HG02623 (cell line): ENCODE results near the gene PLD1.
"Not testable (repeated sequence)": the region's sequence is repeated elsewhere in the genome, so short reads cannot be mapped to it uniquely, and the experiment has no call there.

ENCODE experiments used
- ATAC-seq: cut with Tn5 transposase; IDR thresholded peaks from one replicate; pipeline ENCODE4 v1.9.1; 2021; ENCODE audit warnings: moderate library complexity; ENCODE audit not compliant: unreplicated experiment

Gene PLD1

GRCh38 chr3:171574556-171575240 lies 235.6 kb downstream of the PLD1 start:
- no peak for ATAC-seq

DNA sequence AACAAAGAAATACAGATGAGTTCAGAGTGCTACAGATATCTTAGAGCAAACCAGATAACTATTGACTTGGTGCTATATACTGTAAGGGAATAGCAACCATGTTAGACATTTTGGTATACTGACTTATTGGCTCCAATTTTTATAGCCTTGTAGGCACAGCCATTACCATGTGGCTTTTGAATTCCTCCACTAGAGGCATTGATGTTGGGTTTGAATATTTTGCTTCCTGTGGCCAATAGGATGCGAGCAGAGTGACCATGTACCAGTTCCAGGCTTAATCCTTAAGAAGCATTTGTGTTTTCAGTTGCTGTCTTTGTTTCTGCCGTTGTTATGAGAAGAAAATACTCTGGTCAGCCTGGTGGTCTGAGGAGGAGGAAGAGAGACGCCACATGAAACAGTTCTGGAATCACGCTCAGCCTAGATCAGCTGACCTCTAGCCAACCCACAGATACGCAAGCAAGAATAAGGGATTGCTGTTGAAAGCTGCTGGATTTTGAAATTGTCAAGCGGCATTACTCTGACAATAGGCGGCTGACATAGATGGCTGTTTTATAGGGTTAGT lies 240.6 kb downstream of the PLD1 start:
- no peak for ATAC-seq

DNA sequence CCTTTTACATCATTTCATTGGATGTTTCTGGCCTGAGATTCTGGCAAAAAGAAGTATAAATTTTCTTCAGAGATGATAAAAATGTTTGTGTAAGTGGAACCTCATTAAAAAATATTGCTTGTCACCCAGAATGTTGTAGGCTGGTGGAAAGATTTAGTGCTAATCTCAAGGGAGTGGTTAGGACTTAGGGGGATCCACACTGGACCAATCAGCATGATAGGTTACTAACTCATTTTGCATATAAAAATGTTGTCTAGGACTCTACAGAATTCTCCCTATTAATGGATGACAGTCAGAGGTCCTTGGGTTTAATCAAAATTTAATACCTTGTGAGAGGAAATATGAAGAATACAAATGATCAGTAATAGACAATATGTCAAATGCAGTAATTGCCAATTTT lies 241.5 kb downstream of the PLD1 start:
- no peak for ATAC-seq

GRCh38 chr3:171566803-171567422 lies 243.4 kb downstream of the PLD1 start:
- ATAC-seq, result no peak

DNA sequence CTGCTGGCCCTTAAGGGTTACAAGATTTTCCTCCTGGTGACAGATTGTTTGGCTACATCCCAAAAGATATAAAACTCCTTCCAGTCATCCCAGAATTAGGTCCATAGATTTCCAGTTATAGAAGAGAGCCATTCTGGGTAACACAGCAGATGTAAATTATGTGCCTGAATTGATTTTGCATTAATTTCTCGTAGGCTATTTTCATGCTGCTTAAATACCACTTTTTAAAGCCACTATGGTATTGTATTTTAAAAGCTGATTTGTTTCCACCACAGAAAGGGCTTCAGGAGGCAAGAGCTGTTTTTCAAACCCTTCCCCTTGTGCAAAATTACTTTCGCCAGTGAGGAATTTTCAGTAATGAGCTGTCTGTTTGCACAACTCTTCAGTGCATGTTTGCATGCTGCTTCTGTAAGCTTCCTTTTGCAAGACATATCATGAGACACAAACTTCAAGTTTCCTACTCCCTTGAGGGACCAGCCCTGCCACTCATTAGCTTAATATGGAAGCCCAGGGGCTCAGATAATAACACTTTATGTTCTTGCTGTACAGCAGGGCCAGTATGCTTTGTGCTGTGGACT lies 244.7 kb downstream of the PLD1 start:
- no peak for ATAC-seq

DNA sequence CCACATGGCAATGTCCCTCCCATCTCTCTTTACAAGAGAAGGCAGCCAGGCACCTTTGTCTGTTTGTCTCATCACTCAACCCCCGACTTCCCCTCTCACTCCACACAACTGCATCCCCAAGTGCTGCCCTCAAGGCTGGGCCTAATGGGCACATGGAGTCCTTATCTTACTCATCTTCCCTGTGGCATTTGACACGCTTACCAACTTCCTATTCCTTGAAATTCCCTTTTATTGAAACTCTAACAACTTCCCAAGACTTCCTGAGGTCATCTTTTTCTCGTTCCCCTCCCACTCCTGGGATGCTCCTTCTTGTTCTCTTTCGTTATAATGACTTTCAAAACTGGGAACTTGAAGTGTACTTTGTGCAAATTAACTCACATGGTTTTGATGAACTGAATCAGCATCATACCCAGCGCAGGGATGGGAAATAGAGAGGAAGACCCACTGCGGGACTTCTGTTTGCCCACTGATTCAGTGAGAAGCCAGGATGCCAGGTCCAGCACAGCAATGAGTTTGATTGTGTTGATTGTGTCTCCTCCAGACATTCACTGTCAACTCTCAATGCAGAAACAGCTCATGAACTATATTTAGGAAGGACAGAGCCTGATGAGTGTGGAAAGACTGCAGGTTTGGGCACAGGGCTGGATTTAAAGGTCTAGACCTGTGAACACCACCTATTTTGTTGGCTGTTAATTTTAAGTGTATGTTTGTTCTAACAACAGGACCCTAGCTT lies 245.4 kb downstream of the PLD1 start:
- no peak for ATAC-seq

GRCh38 chr3:171563298-171563697 lies 247.0 kb downstream of the PLD1 start:
- no peak for ATAC-seq

- not testable (repeated sequence) for ATAC-seq
Observed at GRCh38 chr3:171562459-171562858, 247.8 kb downstream of the PLD1 start.

DNA sequence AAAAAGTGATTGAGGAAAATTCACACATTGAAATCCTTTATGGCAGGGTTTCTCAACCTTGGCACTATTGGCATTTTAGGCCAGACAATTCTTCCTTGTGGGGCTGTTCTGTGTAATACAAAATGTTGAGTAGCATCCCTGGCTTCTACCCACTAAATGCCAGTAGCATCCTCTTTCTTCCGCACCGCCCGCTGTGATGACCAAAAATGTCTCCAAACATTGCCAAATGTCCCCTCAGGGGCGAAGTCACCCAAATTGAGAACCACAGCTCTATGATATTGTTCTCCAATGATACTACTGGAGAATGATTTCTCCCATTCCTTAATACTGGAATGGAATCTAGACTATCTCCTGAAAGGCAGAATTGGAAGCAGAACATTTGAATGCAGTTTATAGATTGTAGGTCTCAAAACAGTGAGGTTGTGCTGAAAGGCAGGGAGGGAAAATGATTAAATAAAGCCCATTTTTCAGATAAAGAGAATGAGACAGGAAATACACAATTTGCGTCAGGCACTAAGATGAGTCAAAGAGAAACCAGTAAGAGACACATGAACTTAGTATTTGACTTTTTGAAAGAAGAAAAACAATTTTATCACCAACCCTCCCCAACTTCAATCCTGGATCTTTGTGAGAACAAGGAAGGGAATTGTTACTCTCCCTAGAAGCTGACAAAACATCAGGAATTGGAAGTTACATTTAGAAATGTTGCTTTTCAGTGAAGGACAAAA lies 248.5 kb downstream of the PLD1 start:
- no peak for ATAC-seq

DNA sequence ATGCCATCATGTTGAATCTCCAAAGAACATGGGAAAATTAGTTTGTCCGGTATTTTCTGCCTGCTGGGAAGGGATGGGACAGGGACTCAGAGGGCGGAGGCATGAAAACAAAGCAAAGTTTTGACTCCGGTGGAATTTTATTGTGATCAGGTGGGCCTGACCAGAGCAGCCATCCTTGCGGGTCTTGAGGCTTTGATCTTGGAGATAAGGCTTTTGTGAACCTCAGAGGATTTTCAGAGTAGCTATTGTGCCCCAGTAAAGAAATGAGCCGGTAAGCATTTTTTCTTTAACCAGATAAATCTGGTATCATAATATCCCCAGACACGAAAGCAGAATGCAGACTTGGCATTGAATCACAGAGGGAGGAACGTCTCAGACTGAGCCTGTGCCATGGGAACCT lies 250.7 kb downstream of the PLD1 start:
- ATAC-seq, result no peak

DNA sequence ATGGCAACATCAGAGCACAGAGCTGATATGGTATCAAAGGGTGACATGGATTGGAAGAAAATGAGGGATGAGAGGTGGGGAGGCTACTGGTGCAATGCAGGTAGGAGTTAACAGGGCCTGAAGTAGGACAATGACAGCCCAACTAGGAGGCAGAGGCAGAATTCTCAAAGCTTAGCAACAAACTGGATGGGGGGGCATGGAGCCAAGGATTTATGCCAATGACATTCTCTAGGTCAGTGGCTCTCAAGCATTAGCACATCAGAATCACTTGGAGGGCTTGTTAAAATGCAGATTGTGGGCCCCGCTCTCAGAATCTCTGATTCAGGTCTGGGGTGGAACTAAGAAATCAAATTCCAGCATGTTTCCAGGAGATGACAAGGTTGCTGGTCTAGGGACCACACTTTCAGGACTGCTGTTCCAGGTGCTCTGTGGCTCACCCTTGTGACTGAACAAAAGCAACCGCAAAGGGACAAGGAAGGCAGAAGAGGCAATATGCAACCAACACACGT lies 252.0 kb downstream of the PLD1 start:
- ATAC-seq, result no peak

- ATAC-seq, result no peak
Observed at GRCh38 chr3:171557173-171557572, 253.1 kb downstream of the PLD1 start.

- ATAC-seq, result no peak
Observed at GRCh38 chr3:171556574-171557145, 253.6 kb downstream of the PLD1 start.

DNA sequence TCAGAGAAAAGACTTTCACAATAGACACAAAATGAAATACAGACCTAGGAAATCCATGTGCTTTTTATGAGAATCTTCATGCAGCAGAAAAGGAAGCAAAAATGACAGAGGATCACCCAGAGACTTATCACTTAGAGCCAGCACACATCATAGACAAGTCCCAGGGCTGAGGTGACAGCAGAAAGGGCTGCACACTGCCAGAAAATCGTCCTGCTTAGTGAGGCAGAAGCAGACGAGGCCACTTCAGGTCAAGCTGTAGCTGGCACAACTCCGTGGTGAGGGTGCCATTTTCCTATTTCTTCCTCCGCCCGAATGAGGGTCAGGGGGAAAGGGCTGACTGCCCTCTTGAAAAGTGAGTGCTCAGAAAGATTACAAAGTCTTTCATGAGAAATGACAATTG lies 254.1 kb downstream of the PLD1 start:
- ATAC-seq, result no peak

DNA sequence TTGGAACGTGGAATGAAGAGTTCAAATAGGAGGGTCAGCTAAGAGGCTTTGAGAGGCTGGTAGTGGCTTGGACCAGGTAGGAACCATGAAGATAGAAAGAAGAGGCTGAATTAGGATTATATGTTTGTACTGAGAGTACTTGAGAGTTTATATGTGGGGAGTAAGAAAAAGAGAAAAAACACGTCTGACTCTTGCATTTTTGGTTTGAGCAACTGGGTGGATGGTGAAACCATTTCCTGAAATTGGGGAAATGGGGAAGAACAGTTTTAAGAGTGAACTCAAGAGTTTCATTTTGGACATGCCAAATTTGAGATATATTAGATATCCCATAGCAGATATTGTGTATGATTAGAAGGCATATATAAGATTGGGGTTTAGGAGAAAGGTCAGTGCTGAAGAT lies 257.2 kb downstream of the PLD1 start:
- ATAC-seq, result no peak

DNA sequence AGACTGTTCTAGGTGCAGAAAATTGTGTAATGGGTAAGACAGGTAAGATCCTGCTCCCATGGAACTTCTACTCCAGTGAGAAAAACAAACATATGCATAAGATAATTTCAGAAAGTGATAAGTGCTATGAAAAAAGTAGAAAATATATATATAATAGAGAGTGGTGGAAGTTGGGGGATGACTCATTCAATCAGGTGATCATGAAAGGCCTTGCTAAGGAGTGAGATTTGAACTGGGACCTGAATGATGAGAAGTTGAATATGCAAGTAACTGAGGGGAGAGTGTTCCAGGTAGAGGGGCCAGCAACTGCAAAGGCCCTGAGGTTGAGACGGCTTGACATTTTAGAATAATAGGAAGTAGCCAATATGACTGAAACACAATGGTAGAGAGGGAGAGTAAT lies 257.8 kb downstream of the PLD1 start:
- ATAC-seq, result no peak

- ATAC-seq, result no peak
Observed at GRCh38 chr3:171551296-171551695, 259.0 kb downstream of the PLD1 start.
